HTERT RPE-1 (cell line): ENCODE measurements around the gene IFNGR2.
"Not testable (repeated sequence)": the region's sequence is repeated elsewhere in the genome, so short reads cannot be mapped to it uniquely, and the experiment has no call there.

Experiments used
- in situ Hi-C: fragments of 300-500 bp; cut with MboI; formaldehyde crosslinking; loops from 4 replicates; pipeline ENCODE4 v1.14.3; 2020; ENCODE audit warnings: low sequenced_read_pairs

Gene IFNGR2

DNA sequence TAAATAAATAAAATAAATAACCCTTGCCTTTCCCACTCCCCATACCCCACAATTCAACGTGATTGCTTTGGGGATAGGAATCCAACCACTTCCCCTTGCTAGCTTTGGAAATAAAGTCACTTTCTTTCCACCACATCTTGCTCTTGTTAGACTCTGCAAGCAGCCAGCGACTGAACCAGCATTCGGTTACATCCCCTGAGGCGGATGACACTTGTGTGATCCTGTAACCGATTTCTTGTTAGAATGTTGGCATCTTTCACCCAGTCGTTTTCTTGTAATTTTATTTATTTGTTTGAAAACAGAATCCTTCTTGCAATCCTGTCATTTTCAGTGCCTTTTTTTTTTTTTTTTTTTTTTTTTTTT, 1.6 kb upstream of the IFNGR2 start:
- in situ Hi-C loops = no loop called here

DNA sequence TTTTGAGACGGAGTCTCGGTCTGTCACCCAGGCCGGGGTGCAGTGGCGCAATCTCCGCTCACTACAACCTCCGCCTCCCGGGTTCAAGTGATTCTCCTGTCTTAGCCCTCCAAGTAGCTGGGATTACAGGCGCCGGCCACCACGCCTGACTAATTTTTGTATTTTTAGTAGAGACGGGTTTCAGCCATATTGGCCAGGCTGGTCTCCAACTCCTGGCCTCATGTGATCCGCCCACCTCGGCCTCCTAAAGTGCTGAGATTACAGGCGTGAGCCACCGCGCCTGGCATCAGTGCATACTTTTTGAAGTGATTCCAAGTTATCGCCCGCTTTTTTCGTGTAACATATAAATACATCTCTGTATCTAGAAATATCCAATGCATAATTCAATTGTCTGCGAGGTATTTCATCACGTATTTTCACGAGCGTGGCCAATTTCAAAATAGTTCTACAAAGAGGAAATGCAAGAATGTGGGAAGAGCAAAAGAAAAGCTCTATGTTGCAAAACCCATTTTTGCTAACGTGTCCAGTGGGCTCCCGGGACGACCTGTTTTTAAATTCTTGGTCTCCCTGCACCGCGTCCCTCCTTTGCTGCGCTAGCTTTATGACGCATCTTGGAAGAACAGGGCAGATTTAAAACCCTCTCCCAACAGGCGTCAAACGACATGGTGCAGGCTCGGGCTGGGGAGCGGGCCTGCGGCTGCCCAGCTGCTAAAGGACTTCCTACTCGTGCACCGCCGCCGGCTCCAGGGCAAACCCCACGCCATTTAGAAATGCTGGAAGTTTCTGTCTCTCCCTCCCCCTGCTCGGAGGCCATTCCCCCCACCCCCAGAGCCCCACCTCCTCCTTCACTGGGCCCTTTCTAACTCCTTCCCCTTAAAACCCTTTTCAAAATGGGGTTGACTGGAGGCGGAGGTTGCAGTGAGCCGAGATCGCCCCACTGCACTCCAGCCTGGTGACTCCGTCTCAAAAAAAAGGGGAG, 923 bp upstream of the IFNGR2 start:
- in situ Hi-C loops = no loop called here

DNA sequence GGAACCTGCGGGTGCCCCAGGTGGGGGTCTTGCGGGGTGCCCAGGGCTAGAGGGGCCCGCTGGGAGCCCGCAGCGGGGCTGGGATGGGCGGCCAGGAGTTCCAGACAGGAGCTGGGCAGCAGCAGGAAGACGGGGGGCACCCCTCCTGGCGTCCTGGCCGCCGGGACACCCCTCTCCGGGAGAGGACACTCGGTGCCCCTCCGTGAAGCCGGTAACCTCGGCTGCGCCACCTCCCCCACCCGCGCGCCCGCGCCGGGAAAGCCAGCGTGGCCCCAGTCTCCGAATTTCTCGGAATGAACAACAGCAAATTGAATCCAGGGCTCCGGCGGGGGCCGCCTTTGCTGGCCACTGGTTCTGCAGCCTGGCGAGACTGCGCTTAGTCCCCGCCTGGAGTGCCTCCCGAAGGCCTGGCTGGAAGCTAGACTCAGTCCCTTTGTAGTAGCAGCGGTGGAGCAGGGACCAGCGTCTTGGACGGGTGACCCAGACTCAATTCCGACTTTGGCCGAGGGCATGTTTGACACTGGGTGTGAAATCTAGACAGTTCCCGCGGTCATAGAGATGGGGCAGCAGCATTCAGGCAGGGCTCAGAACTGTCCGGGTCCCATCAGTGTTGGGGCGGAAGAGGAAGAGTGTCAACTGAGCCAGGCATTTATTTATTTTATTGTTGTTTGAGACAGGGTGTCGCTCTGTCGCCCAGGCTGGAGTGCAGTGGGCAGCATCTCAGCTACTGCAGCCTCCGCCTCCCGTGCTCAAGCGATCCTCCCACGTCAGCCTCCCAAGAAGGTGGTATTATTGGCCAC, 773 bp downstream of the IFNGR2 start:
- in situ Hi-C loops = no loop called here

DNA sequence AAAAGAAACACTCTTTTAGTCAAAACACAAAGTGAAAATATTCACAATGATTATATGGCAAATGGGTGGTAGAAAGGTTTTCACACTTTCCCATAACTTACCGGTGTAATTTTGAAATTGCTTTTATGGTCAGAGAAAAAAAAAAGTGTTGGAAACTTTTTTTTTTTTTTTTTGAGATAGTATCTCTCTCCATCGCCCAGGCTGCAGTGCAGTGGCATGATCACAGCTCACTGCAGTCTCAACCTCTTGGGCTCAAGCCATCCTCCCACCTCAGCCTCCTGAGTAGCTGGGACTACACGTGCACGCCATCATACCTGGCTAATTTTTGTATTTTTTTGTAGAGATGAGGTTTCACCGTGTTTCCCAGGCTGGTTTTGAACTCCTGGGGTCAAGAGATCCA, 3.3 kb downstream of the IFNGR2 start:
- in situ Hi-C loops = no loop called here

DNA sequence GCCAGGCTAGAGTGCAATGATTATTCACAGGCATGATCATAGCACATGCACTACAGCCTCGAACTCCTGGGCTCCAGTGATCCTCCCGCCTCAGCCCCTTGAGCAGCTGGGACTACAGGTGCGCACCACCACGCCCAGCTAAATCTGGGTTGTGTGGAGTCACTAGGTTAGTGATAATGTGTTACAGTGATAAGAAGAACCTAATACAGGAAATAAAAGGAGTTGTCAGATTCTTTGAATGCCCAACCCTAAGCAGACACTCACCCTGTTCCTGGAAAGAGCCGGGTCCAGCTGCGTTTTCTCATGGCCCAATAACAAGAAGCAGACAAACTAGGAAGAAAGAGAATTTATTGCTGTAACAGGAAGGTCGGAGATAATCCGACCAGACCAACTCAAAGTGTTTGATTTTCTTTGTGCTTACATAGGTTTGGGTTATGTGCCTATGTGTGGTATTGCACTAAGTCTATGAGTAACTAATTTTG, 8.8 kb downstream of the IFNGR2 start:
- in situ Hi-C loops = no loop called here

GRCh38 chr21:33412439-33412831, 9.2 kb downstream of the IFNGR2 start:
- in situ Hi-C loops = not testable (repeated sequence)

GRCh38 chr21:33412832-33413519, 9.8 kb downstream of the IFNGR2 start:
- in situ Hi-C loops = no loop called here

- in situ Hi-C loops = no loop called here
Measured at GRCh38 chr21:33414068-33414467, 10.9 kb downstream of the IFNGR2 start.

DNA sequence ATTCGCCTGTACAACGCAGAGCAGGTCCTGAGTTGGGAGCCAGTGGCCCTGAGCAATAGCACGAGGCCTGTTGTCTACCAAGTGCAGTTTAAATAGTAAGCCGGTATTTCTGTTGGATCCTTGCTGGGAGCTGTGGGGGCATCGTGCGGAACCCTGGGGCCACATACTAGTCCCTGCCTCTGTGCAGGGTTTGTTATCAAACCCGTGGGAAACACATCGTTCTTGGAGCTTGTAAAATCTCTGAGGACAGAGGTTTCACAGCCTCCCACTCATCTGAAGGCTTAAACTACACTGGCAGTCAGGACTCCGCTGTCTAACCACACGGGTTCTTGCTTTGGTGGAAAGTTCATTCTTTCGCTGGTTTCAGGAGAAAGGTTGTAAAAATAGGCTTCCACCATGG, 11.7 kb downstream of the IFNGR2 start:
- in situ Hi-C loops = no loop called here

GRCh38 chr21:33418691-33419090, 15.5 kb downstream of the IFNGR2 start:
- in situ Hi-C loops = no loop called here

GRCh38 chr21:33419538-33420123, 16.4 kb downstream of the IFNGR2 start:
- in situ Hi-C loops = no loop called here

DNA sequence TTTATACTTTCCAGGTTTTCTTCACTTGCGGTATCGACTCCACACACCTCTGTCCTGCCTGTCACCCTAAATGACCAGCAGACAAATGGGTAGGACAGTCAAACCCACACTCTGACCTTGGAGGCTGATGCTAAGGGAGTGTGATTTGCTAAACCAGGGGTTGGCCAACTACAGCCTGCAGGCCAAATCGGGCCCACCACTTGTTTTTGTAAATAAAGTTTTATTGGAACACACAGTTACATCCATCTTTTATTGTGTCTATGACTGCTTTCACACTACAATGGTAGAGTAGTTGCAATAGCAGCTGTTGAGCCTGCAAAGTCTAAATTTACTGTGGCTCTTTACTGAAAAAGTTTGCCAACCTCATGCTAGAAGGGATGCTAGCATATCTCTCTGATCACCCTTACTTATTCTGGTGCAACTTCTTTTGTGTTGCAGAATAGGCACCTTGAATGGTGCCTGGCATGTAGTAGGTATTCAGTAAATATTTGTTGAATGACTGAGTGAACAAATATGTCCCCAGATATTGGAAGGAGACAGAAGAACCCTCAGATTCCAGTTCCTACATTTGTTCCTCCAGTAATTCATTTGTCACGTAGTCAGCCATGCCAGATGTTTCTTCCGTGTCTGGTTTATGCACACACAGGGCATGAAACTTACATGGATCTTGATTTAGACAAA, 18.6 kb downstream of the IFNGR2 start:
- in situ Hi-C loops = no loop called here

GRCh38 chr21:33424214-33424613, 21.0 kb downstream of the IFNGR2 start:
- in situ Hi-C loops = no loop called here

DNA sequence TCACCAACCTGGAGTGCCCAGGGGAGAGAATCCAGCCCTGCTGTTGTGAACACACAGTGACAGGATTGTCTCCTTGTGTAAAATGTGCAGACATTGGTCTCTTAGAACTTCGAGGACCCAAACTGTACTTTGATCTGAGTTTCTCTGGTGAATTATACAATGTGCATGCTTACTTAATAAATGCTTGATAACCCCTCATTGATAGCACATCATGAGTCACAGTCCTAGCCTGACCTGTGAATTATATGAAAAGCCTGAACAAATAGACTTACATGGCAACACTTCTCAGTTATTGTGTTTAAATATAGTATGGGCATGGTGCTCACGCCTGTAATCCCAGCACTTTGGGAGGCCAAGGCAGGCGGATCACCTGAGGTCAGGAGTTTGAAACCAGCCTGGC, 22.6 kb downstream of the IFNGR2 start:
- in situ Hi-C loops = no loop called here

DNA sequence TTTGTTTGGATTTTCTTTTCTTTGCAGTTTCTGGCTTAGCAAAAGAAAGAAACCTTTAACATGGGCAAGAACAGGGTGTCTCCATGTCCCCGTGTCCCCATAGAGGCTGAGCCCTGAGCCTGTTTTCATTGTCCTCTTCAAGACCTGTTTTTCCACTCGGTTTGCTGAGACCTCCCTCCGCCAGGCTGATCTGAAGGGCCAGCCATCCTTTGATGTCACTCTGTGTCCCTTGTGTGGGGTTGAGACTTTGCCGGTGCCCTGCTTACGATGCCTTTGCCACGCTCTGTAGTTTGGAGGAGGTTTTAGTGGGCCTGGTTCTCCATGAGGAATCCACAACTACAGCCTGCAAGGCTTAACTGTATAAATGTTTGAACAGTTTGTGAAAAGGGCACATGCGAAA, 23.8 kb downstream of the IFNGR2 start:
- in situ Hi-C loops = no loop called here

DNA sequence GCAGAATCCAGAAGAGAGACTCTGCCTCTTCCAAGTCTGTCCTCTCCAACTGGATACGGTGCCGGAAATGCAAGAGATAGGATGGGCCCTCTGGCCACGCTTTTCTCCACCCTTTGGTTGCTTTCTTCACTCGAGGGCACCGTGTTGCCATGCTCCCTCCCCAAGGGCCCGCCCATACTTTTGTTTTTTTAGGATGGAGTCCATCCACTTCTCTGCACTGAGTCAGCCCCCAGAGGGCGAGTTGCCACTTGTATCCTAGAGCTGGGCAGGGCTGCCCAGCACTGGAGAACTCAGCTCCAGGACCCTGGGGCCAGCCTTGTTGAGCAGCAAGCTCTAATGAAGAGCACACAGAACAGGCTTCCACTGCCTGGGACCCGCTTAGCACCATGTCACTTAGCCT, 25.5 kb downstream of the IFNGR2 start:
- in situ Hi-C loops = no loop called here

- in situ Hi-C loops = no loop called here
Measured at GRCh38 chr21:33430858-33431257, 27.6 kb downstream of the IFNGR2 start.

GRCh38 chr21:33432496-33432895, 29.3 kb downstream of the IFNGR2 start:
- in situ Hi-C loops = no loop called here

GRCh38 chr21:33433001-33433400, 29.8 kb downstream of the IFNGR2 start:
- in situ Hi-C loops = no loop called here

- in situ Hi-C loops = no loop called here
Measured at GRCh38 chr21:33433425-33434114, 30.4 kb downstream of the IFNGR2 start.
